ENCODE results near the gene RCAN1.

DNA sequence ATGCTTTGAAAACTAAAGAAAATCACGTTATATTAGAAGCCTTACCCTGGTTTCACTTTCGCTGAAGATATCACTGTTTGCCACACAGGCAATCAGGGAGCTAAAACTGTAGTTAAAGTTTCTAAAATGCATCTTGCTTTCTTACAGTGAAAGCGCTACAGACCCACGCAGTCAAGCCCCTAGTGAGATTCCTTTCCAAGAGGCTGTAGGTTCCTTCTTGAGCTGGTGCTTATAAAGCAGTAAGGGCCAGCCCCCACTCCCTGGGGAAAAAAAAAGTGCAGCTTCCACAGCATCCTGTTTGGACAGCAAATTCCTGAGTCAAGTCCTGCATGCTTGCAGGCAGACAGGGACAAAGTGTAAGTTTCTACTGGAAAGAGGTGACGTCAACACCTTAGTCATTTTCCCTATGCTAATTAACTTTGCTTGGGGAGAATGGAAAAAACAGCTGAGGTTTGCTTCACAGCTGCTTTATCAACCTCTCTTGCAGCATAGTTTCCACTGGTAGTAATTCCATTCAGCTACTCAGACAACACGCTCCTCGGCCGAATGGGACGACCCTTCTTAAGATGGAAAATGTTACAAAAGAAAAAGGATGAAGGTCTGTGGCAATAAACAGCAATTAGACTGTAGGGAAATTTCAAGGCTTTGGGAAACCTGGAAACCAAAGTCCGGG, 88.2 kb downstream of the RCAN1 start:
- TF ChIP-seq, protein P1, sequence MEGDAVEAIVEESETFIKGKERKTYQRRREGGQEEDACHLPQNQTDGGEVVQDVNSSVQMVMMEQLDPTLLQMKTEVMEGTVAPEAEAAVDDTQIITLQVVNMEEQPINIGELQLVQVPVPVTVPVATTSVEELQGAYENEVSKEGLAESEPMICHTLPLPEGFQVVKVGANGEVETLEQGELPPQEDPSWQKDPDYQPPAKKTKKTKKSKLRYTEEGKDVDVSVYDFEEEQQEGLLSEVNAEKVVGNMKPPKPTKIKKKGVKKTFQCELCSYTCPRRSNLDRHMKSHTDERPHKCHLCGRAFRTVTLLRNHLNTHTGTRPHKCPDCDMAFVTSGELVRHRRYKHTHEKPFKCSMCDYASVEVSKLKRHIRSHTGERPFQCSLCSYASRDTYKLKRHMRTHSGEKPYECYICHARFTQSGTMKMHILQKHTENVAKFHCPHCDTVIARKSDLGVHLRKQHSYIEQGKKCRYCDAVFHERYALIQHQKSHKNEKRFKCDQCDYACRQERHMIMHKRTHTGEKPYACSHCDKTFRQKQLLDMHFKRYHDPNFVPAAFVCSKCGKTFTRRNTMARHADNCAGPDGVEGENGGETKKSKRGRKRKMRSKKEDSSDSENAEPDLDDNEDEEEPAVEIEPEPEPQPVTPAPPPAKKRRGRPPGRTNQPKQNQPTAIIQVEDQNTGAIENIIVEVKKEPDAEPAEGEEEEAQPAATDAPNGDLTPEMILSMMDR (CRISPR knock-in tag; IDR thresholded peaks at IDR 0.05) = no peak
- TF ChIP-seq ZNF737 (CRISPR knock-in tag; IDR thresholded peaks at IDR 0.05; ENCODE audit: borderline replicate concordance) (no peak), POLR2A (IDR thresholded peaks at IDR 0.05; ENCODE audit: insufficient read depth in 1 of 2, low read depth in 2 of 2, low read length in 2 of 2) (peak; percentile 56 to 97; a peak in 3 of 4 replicates), EP300 (IDR thresholded peaks at IDR 0.05; ENCODE audit: low read depth in 2 of 2, low read length in 2 of 2) (peak; percentile 27 to 79; a peak in 3 of 4 replicates), EP300 (CRISPR knock-in tag; IDR thresholded peaks at IDR 0.05; ENCODE audit: borderline replicate concordance) (peak; percentile 78), RBM22 (optimal IDR thresholded peaks at IDR 0.05; ENCODE audit: low read length) (no peak), ZMYM2 (CRISPR knock-in tag; IDR thresholded peaks at IDR 0.05) (0 out of 2 replicates have a peak, but pooled peaks have one; percentile 43), TRIM24 (CRISPR knock-in tag; IDR thresholded peaks at IDR 0.05) (no peak), NFRKB (IDR thresholded peaks at IDR 0.05) (no peak), NFYB (CRISPR knock-in tag; IDR thresholded peaks at IDR 0.05) (0 out of 2 replicates have a peak, but pooled peaks have one; percentile 20), ELF4 (CRISPR knock-in tag; IDR thresholded peaks at IDR 0.05; ENCODE audit: borderline replicate concordance) (no peak), YY1 (IDR thresholded peaks at IDR 0.05; ENCODE audit: insufficient read depth, insufficient replicate concordance, low read depth, low read length) (no peak)

Measured in HepG2 (cell line).